Measurements from ENCODE around the gene DNAI1. TPM values are rescaled to one million over a fixed set of nuclear protein-coding genes. Genes with fewer than 3 reads are reported as not detected.
A peak's percentile ranks its signal among the peaks of the same experiment; 100 is the strongest.
"Not testable (repeated sequence)": the region's sequence is repeated elsewhere in the genome, so short reads cannot be mapped to it uniquely, and the experiment has no call there.

DNAI1 gene
- polyA plus RNA-seq, 4 donors: 1.9 to 2.2 (median 1.9) TPM

- DNase-seq (ENCODE audit: low read depth in 4 of 4, low spot score in 3 of 4): no peak
Observed at GRCh38 chr9:34446951-34447350, 11.7 kb upstream of the DNAI1 start.

GRCh38 chr9:34450644-34451043 lies 8.0 kb upstream of the DNAI1 start:
- no peak for DNase-seq (ENCODE audit: low read depth in 4 of 4, low spot score in 3 of 4)

GRCh38 chr9:34451135-34451534 lies 7.5 kb upstream of the DNAI1 start:
- DNase-seq (ENCODE audit: low read depth in 4 of 4, low spot score in 3 of 4): no peak

- DNase-seq (ENCODE audit: low read depth in 4 of 4, low spot score in 3 of 4): no peak
Observed at GRCh38 chr9:34451545-34451944, 7.1 kb upstream of the DNAI1 start.

GRCh38 chr9:34452568-34452967 lies 6.0 kb upstream of the DNAI1 start:
- DNase-seq (ENCODE audit: low read depth in 4 of 4, low spot score in 3 of 4): no peak

- no peak for DNase-seq (ENCODE audit: low read depth in 4 of 4, low spot score in 3 of 4)
Observed at GRCh38 chr9:34454571-34455065, 4.0 kb upstream of the DNAI1 start.

GRCh38 chr9:34456151-34456550 lies 2.5 kb upstream of the DNAI1 start:
- DNase-seq (ENCODE audit: low read depth in 4 of 4, low spot score in 3 of 4): no peak

GRCh38 chr9:34456746-34457145 lies 1.9 kb upstream of the DNAI1 start:
- DNase-seq (ENCODE audit: low read depth in 4 of 4, low spot score in 3 of 4): no peak

GRCh38 chr9:34457266-34458012 lies 1.2 kb upstream of the DNAI1 start:
- peak in 3 of 4 donors; percentile 34 to 47 (median 43) for DNase-seq (ENCODE audit: low read depth in 4 of 4, low spot score in 3 of 4)

- no peak for DNase-seq (ENCODE audit: low read depth in 4 of 4, low spot score in 3 of 4)
Observed at GRCh38 chr9:34458959-34459340, 345 bp downstream of the DNAI1 start.

GRCh38 chr9:34459356-34459755 lies 751 bp downstream of the DNAI1 start:
- DNase-seq (ENCODE audit: low read depth in 4 of 4, low spot score in 3 of 4): no peak

- DNase-seq (ENCODE audit: low read depth in 4 of 4, low spot score in 3 of 4): no peak
Observed at GRCh38 chr9:34459941-34460340, 1.3 kb downstream of the DNAI1 start.

GRCh38 chr9:34463098-34463900 lies 4.7 kb downstream of the DNAI1 start:
- no peak for DNase-seq (ENCODE audit: low read depth in 4 of 4, low spot score in 3 of 4)

GRCh38 chr9:34463901-34464232 lies 5.3 kb downstream of the DNAI1 start:
- no peak for DNase-seq (ENCODE audit: low read depth in 4 of 4, low spot score in 3 of 4)

- no peak for DNase-seq (ENCODE audit: low read depth in 4 of 4, low spot score in 3 of 4)
Observed at GRCh38 chr9:34464571-34464970, 6.0 kb downstream of the DNAI1 start.

GRCh38 chr9:34465468-34465867 lies 6.9 kb downstream of the DNAI1 start:
- DNase-seq (ENCODE audit: low read depth in 4 of 4, low spot score in 3 of 4): no peak

- no peak for DNase-seq (ENCODE audit: low read depth in 4 of 4, low spot score in 3 of 4)
Observed at GRCh38 chr9:34475097-34475496, 16.5 kb downstream of the DNAI1 start.

- no peak for DNase-seq (ENCODE audit: low read depth in 4 of 4, low spot score in 3 of 4)
Observed at GRCh38 chr9:34477541-34477940, 18.9 kb downstream of the DNAI1 start.

GRCh38 chr9:34479431-34479866 lies 20.8 kb downstream of the DNAI1 start:
- no peak for DNase-seq (ENCODE audit: low read depth in 4 of 4, low spot score in 3 of 4)

GRCh38 chr9:34481620-34482019 lies 23.0 kb downstream of the DNAI1 start:
- not testable (repeated sequence) for DNase-seq (ENCODE audit: low read depth in 4 of 4, low spot score in 3 of 4)

GRCh38 chr9:34482746-34483145 lies 24.1 kb downstream of the DNAI1 start:
- DNase-seq (ENCODE audit: low read depth in 4 of 4, low spot score in 3 of 4): not testable (repeated sequence)

- no peak for DNase-seq (ENCODE audit: low read depth in 4 of 4, low spot score in 3 of 4)
Observed at GRCh38 chr9:34484678-34485077, 26.1 kb downstream of the DNAI1 start.
